Spinal cord (tissue), 10 donors: Measurements from ENCODE around the gene APOL6. TPM values are rescaled to one million over a fixed set of nuclear protein-coding genes. Genes with fewer than 3 reads are reported as not detected.

Experiments
- DNase-seq, 6 donors: peaks; one replicate each; pipeline versions ENCODE4 v3.0.0 to v3.0.0-alpha.2; 2013 to 2015; ENCODE audit warnings: low spot score in 6 of 6, low read depth in 4 of 6
- H3K27ac ChIP-seq: one replicate; pipeline ENCODE4 v1.5.1; 2013; ENCODE audit warnings: low read depth, low read length, control low read depth
- H3K27me3 ChIP-seq: one replicate; pipeline ENCODE4 v1.6.1; 2013; ENCODE audit warnings: low read length; ENCODE audit not compliant: control insufficient read depth, insufficient read depth
- H3K36me3 ChIP-seq: one replicate; pipeline ENCODE4 v1.6.1; 2013; ENCODE audit warnings: low read length; ENCODE audit not compliant: control insufficient read depth, insufficient read depth
- H3K4me1 ChIP-seq: one replicate; pipeline ENCODE4 v1.6.1; 2013; ENCODE audit warnings: low read length; ENCODE audit not compliant: control insufficient read depth, insufficient read depth
- H3K4me3 ChIP-seq: one replicate; pipeline ENCODE4 v1.5.1; 2013; ENCODE audit warnings: low read depth, low read length, control low read depth
- H3K9me3 ChIP-seq: one replicate; pipeline ENCODE4 v1.6.1; 2013; ENCODE audit warnings: low read length; ENCODE audit not compliant: control insufficient read depth, insufficient read depth
- WGBS: methylation state at CpG from one replicate; pipeline ENCODE4 v1.1.5; 2013; ENCODE audit warnings: missing lambda C conversion rate; ENCODE audit not compliant: insufficient coverage; 5-methylcytosine and 5-hydroxymethylcytosine counted together
- polyA plus RNA-seq, 2 donors: library from polyadenylated mRNA; unstranded; fragments of 120-200 nt; gene quantifications; one replicate each; pipeline ENCODE4 v1.2.1, GENCODE V29; 2013; ENCODE audit not compliant: insufficient read length in 2 of 2
- total RNA-seq, 2 donors: library from RNA; depleted of rRNA in 1 of 2; stranded (reverse); fragments of 120-200 nt in 1 of 2; fragments of >200 nt in 1 of 2; gene quantifications; one replicate each; pipeline versions ENCODE4 v1.2.3 to v1.2.4, GENCODE V29; 2013 to 2014
- donor health status: healthy.

APOL6 gene
- total and polyA plus RNA-seq, 4 donors: 1.4 to 10.7 (median 5.9) TPM

GRCh38 chr22:35649636-35650250 lies 1.5 kb downstream of the APOL6 start:
- WGBS: 89% methylated on average over 3 of the region's 7 CpGs
- no peaks in the 10 kb centered on the region for H3K9me3 ChIP-seq
- peaks cover 14% of the 10 kb centered on the region for H3K4me1 ChIP-seq
- DNase-seq: no peak
- H3K27me3 ChIP-seq: no peaks in the 10 kb centered on the region
- no peak overlapping the region for H3K27ac ChIP-seq
- H3K4me3 ChIP-seq: no peak overlapping the region
- H3K36me3 ChIP-seq: no peaks in the 10 kb centered on the region

- Histone ChIP-seq H3K9me3 (no peaks in the 10 kb centered on the region), H3K27me3 (no peaks in the 10 kb centered on the region), H3K4me3 (no peak overlapping the region)
Observed at GRCh38 chr22:35651085-35651484, 2.8 kb downstream of the APOL6 start.

GRCh38 chr22:35653824-35654223 lies 5.6 kb downstream of the APOL6 start:
- no CpG with 5 or more reads among the region's 1 CpG for WGBS
- H3K4me1 ChIP-seq: no peaks in the 10 kb centered on the region
- H3K9me3 ChIP-seq: no peaks in the 10 kb centered on the region

More at GRCh38 chr22:35651085-35651484, 2.8 kb downstream of the APOL6 start:
- WGBS: 98% methylated on average over 6 of the region's 7 CpGs
- Histone ChIP-seq H3K27ac (no peak overlapping the region), H3K4me1 (peaks cover 14% of the 10 kb centered on the region), H3K36me3 (no peaks in the 10 kb centered on the region)
- no peak for DNase-seq

GRCh38 chr22:35656284-35656752 lies 8.1 kb downstream of the APOL6 start:
- no peak for DNase-seq
- WGBS: 92% methylated on average over 4 of the region's 5 CpGs
- Histone ChIP-seq H3K36me3 (no peaks in the 10 kb centered on the region), H3K27ac (no peak overlapping the region), H3K4me3 (no peak overlapping the region), H3K4me1 (no peaks in the 10 kb centered on the region), H3K9me3 (no peaks in the 10 kb centered on the region), H3K27me3 (no peaks in the 10 kb centered on the region)

More at GRCh38 chr22:35653824-35654223, 5.6 kb downstream of the APOL6 start:
- no peak for DNase-seq
- H3K27ac ChIP-seq: no peak overlapping the region
- H3K4me3 ChIP-seq: no peak overlapping the region
- no peaks in the 10 kb centered on the region for H3K27me3 ChIP-seq
- H3K36me3 ChIP-seq: no peaks in the 10 kb centered on the region

- Histone ChIP-seq H3K27ac (no peak overlapping the region), H3K4me3 (no peak overlapping the region), H3K9me3 (no peaks in the 10 kb centered on the region), H3K4me1 (no peaks in the 10 kb centered on the region), H3K27me3 (no peaks in the 10 kb centered on the region), H3K36me3 (no peaks in the 10 kb centered on the region)
- no peak for DNase-seq
- WGBS: 100% methylated on average over 1 of the region's 5 CpGs
Observed at GRCh38 chr22:35657571-35658312, 9.5 kb downstream of the APOL6 start.

DNA sequence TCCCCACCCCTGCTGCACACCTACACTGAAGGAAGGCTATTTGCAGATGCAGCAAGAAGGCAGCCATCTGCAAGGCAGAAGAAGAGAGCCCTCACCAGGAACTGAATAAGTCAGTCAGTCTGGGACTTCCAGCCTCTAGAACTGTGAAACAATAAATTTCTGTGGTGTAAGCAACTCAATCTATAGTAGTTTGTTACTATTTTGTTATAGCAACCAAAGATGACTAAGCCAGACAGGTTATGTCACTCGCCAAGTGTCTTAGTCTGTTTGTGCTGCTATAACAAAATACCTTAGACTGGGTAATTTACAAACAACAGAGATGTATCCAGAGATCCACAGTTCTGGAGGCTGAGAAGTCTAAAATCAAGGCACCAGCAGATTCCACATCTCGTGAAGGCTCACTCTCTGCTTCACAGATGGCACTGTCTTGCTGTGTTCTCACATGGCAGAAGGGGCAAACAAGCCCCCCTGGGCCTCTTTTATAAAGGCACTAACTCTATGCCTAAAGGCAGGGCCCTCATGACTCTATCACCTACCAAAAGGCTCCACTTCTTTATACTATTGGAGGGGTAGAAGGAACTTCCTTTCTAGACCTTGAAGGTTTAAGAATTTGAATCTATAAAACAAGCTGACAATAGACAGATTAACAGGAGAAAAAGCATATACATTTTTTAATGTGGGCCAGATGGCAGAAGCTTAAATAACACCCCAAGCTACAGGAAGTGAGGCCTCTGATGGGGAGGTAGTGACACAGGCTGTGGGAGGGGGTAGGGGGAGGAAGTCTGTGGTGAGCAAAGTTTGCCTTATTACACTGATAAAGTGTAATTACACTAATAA lies 12.3 kb downstream of the APOL6 start:
- Histone ChIP-seq H3K4me3 (no peak overlapping the region), H3K27ac (no peak overlapping the region), H3K27me3 (no peaks in the 10 kb centered on the region), H3K36me3 (no peaks in the 10 kb centered on the region), H3K4me1 (no peaks in the 10 kb centered on the region), H3K9me3 (peaks cover 2% of the 10 kb centered on the region)
- WGBS: 100% methylated on average over 1 of the region's 2 CpGs
- DNase-seq: no peak

DNA sequence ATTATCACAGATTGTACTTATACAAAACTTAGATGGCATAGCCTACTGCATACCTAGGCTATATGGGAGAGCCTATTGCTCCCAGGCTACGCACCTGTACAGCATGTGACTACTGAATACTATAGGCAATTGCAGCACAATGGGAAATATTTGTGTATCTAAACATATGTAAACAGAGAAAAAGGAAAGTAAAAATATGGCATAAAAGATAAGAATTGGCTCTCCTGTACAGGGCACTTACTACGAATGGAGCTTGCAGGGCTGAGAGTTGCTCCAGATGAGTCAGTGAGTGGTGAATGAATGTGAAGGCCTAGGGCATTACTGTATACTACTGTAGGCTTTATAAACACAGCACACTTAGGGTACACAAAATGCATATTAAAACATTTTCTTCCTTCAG lies 13.2 kb downstream of the APOL6 start:
- H3K27me3 ChIP-seq: no peaks in the 10 kb centered on the region

DNA sequence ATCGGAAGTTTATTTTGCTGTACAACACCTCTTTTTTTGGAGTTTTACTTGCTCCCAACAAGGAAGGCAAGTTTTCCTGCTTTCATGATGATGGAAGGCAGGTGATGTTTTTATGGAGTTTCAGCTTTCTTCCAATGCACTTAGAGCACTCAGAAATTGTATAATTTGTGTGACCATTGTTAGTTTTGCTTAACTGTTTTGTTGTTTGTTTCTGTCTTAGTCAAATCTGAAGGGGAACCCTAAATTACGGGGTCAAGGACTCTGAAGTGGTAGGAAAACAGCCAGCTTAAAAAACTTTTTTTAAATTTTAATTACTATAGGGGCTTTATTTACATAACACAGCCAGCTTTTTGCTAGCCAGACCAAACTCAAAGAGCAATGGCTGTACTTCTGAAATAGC lies 14.7 kb downstream of the APOL6 start:
- no peaks in the 10 kb centered on the region for H3K36me3 ChIP-seq

More for the DNA sequence above, 13.2 kb downstream of the APOL6 start:
- Histone ChIP-seq H3K36me3 (no peaks in the 10 kb centered on the region), H3K4me1 (no peaks in the 10 kb centered on the region), H3K27ac (no peak overlapping the region), H3K9me3 (peaks cover 3% of the 10 kb centered on the region), H3K4me3 (no peak overlapping the region)
- 100% methylated on average over 1 of the region's 2 CpGs for WGBS
- no peak for DNase-seq

DNA sequence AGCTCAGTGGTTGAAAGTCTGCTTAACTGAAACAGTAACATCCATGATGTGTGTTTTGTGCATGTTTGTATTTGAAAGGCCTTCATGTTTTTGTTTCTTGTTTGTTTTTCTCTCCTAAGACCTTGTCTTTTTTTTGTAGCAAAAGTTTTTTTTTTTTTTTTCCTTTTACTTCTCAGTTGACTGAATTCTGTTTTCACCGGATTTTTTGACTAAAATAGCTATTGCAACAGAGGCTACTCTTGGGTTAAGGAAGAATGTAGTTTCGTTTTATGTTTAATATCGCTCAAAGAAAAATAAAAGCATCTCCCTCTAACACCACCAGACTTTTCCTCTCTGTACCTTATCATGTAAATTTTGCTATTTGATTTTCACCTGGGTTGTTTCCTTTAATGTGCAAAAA lies 15.1 kb downstream of the APOL6 start:
- H3K36me3 ChIP-seq: no peaks in the 10 kb centered on the region
- no peaks in the 10 kb centered on the region for H3K27me3 ChIP-seq
- DNase-seq: no peak
- no peak overlapping the region for H3K27ac ChIP-seq
- no peaks in the 10 kb centered on the region for H3K4me1 ChIP-seq
- H3K9me3 ChIP-seq: peaks cover 6% of the 10 kb centered on the region
- no peak overlapping the region for H3K4me3 ChIP-seq
- no CpG with 5 or more reads among the region's 3 CpGs for WGBS

More for the DNA sequence above, 14.7 kb downstream of the APOL6 start:
- Histone ChIP-seq H3K27me3 (no peaks in the 10 kb centered on the region), H3K27ac (no peak overlapping the region), H3K9me3 (peaks cover 6% of the 10 kb centered on the region), H3K4me3 (no peak overlapping the region), H3K4me1 (no peaks in the 10 kb centered on the region)
- DNase-seq: no peak
- WGBS: no CpG with 5 or more reads among the region's 2 CpGs
